Erythroblast (primary cell): Measurements from ENCODE around the gene FAM124A.

Source experiments
- DNase-seq, 2 experiments: peaks; one replicate each; lab custom pipeline; 2025; lab: John Stamatoyannopoulos, UW
- GATA1 ChIP-seq: IDR thresholded peaks from 2 replicates; pipeline ENCODE4 v1.6.1; 2011; ENCODE audit warnings: low read depth, mild to moderate bottlenecking, control low read depth, low read length, moderate library complexity
- POLR2A ChIP-seq: IDR thresholded peaks from 2 replicates; pipeline ENCODE4 v1.6.1; 2011; ENCODE audit warnings: mild to moderate bottlenecking, low read length

The FAM124A gene

DNA sequence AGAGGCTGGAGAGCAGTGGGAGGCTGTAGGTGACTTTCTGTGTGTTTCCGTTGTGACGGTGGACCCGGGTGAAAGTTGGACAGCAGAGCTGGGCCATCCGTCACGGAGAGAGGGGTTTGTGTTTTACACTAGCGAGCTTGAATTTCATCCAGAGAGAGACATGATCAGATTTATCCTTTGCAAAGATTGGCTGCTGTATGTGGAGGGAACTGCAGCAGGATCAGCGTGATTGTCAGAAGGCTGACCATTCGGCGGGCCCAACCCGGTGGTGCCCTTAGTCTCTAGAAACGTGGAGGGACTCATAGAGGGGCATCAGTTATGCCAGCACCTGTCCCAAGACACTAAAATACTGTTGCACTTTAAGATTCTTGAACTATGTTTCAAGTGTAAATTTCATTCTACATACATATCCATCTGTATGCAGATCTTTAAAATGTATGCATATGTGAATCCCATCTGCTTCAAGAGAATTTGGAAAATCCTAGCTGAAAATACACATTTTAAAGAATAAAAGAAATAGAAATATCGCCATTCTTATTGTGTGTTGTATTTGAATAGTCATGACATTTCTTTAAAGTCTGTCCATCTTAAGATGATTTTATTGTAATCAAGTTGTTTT, 7.0 kb downstream of the FAM124A start:
- TF ChIP-seq POLR2A, result no peak
- TF ChIP-seq GATA1, result no peak

DNA sequence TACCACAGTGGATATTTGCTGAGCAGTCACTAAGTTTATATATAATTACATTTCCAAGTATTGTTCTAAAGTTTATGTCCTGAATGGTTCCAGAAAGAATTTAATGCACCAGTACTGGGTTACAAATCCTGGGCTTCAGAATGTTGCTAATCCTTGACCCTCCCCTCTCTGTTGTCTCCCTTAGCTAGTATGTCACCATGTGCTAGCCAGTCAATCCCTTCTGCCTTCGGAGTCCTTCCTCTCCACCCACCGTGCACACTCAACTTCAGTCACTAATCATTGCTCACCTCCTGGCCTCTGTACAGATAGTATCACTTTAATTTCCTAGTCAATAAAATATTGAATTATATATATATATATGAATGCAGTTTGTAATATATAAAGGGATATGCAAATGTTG, 7.5 kb downstream of the FAM124A start:
- no peak for DNase-seq
- TF ChIP-seq GATA1, result no peak
- no peak for TF ChIP-seq POLR2A

More for the DNA sequence above, 7.0 kb downstream of the FAM124A start:
- no peak for DNase-seq

- TF ChIP-seq POLR2A (no peak), GATA1 (no peak)
- DNase-seq, result no peak
Observed at GRCh38 chr13:51230477-51231105, 8.4 kb downstream of the FAM124A start.

GRCh38 chr13:51231456-51231855, 9.3 kb downstream of the FAM124A start:
- TF ChIP-seq POLR2A (no peak), GATA1 (no peak)
- DNase-seq, result no peak

- DNase-seq, result no peak
Observed at GRCh38 chr13:51232328-51232727, 10.1 kb downstream of the FAM124A start.

GRCh38 chr13:51233117-51233826, 11.1 kb downstream of the FAM124A start:
- DNase-seq, result no peak
- TF ChIP-seq POLR2A, result no peak
- TF ChIP-seq GATA1, result no peak

More at GRCh38 chr13:51232328-51232727, 10.1 kb downstream of the FAM124A start:
- no peak for TF ChIP-seq GATA1
- no peak for TF ChIP-seq POLR2A

- DNase-seq, result no peak
- no peak for TF ChIP-seq POLR2A
- no peak for TF ChIP-seq GATA1
Observed at GRCh38 chr13:51234676-51235075, 12.5 kb downstream of the FAM124A start.

GRCh38 chr13:51235186-51235585, 13.0 kb downstream of the FAM124A start:
- no peak for DNase-seq

DNA sequence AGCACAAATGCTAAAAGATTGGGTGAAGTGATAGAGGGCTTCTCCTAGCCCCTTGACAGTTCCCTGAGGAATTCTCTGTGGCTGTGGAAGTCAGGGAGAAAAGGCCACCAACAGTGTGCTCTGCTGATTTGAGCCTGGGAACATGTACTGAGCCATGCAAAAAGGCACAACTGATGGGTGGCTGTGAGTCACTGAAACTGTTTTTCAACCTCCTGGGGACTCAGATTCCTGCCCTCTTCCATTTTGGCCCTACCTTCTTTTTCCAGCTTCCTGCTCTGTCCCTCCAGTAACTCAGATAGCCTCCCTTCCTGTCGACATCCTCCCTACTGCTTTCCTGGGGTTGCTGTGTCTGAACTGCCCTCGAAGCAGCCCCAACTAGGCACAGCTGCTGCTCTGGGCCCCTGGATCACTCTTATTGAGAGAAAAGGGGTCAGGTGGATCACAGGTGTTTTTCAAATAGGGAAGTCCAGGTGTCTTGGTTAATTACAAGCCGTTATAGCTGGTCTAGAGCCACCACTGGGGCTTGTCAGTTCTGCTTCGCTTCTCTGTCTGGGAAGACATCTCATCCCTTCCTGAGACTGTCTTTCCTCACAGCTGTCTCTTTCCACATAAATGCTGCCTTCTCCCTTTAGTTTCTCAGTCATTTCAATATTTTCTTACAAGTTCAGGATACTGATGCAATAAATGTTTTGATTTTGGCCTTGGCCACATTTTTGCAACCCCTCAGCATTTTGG, 13.7 kb downstream of the FAM124A start:
- no peak for DNase-seq
- no peak for TF ChIP-seq POLR2A
- TF ChIP-seq GATA1, result no peak

More at GRCh38 chr13:51235186-51235585, 13.0 kb downstream of the FAM124A start:
- TF ChIP-seq GATA1, result no peak
- no peak for TF ChIP-seq POLR2A

GRCh38 chr13:51236491-51236792, 14.2 kb downstream of the FAM124A start:
- no peak for DNase-seq
- TF ChIP-seq GATA1, result no peak
- TF ChIP-seq POLR2A, result no peak

- TF ChIP-seq GATA1, result no peak
- no peak for TF ChIP-seq POLR2A
- no peak for DNase-seq
Observed at GRCh38 chr13:51237386-51237785, 15.2 kb downstream of the FAM124A start.

DNA sequence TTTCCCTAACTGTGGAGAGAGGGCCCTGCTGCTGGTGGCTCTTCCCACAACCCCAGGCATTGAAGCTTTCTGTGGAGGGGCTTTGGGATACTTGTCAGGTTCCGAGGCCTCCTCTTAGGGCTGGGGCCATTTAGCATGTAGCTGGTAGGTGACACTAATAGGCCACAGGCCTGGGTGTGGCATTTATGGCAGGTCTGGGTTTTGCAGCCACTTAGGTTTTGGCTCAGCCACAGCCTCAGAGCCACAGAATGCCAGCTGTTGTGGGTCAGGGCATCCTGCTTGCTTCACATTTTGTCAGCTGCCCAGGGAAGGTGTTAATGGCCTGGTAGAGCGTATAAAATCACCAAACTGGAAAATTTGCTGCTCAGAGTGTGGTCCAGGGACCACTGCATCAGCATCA, 15.7 kb downstream of the FAM124A start:
- no peak for TF ChIP-seq GATA1
- no peak for TF ChIP-seq POLR2A
- no peak for DNase-seq

DNA sequence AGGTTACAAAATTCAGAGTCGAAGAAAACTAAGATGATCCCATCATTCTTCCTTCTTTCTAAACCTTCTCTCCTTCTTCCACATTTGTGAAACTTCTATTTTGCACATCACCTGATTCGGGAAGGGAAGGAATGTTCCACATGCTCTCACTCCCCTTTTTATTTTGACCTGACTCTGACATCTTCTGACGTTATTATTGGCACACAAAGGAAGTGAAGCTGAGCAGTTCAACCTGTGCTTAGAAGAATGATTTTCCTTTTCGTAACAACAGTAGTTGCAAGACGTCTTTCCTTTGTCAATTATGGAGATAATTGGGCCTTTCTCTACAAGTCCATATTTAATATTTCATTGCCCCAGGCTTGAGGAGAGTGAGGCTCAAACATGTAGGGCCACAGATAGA, 18.0 kb downstream of the FAM124A start:
- TF ChIP-seq POLR2A (no peak), GATA1 (no peak)
- no peak for DNase-seq

DNA sequence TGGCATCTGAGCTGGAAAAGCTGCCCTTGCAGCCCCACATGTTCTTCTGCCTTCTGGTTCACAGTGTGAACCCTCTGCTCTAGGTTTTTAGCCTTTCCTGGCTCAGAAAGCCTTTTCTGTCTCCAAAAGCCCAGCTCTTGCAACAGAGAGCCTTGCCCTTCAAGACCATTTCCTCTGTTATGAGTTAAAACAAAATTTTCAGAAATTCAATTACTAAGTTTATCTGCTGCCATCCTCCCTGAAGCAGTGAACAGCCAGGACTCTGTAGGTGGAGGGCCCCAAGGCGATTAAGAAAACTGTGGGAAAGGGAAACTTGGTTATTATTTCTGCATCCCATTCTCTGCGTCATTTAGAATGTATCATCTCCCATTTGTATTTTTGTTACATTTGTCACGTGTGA, 18.8 kb downstream of the FAM124A start:
- DNase-seq, result no peak
- no peak for TF ChIP-seq GATA1
- no peak for TF ChIP-seq POLR2A
